Tibial artery (tissue), 4 donors: Measurements from ENCODE around the gene DCUN1D5.
"Not testable (repeated sequence)": the region's sequence is repeated elsewhere in the genome, so short reads cannot be mapped to it uniquely, and the experiment has no call there.

Experiments
- DNase-seq, 2 donors: peaks; one replicate each; pipeline ENCODE4 v3.0.0-alpha.2; 2019
- H3K27ac ChIP-seq, 2 donors: fragments of 200-600 bp; sonication (generic) in 1 of 2; 1 replicate in 1 of 2; 2 replicates in 1 of 2; pipeline ENCODE4 v1.5.1; 2018 to 2019; ENCODE audit warnings: mild to moderate bottlenecking in 1 of 2
- H3K27me3 ChIP-seq, 2 donors: fragments of 200-600 bp; sonication (generic) in 1 of 2; one replicate each; pipeline versions ENCODE4 v1.5.1 to v1.6.0; 2016 to 2019
- H3K36me3 ChIP-seq, 3 donors: fragments of 200-600 bp; sonication (generic) in 2 of 3; one replicate each; pipeline ENCODE4 v1.5.1; 2016 to 2019; ENCODE audit warnings: mild to moderate bottlenecking in 2 of 3
- H3K4me1 ChIP-seq, 4 donors: fragments of 200-600 bp; sonication (generic) in 2 of 4; 1 replicate in 3 of 4; 2 replicates in 1 of 4; pipeline ENCODE4 v1.5.1; 2016 to 2019
- H3K4me3 ChIP-seq, 2 donors: fragments of 200-600 bp; sonication (generic) in 1 of 2; 1 replicate in 1 of 2; 2 replicates in 1 of 2; pipeline ENCODE4 v1.5.1; 2018 to 2019; ENCODE audit warnings: mild to moderate bottlenecking in 2 of 2
- H3K9me3 ChIP-seq, 3 donors: fragments of 200-600 bp; sonication (generic) in 1 of 3; one replicate each; pipeline ENCODE4 v1.5.1; 2016 to 2019
- intact Hi-C: fragments of 100-400 bp; cut with DNase I; formaldehyde crosslinking; loops from one replicate; pipeline ENCODE4 v1.15.0; 2023; ENCODE audit warnings: low total_unique reads
- TF ChIP-seq, protein P1 (sequence below), 2 experiments: fragments of 200-600 bp in 1 of 2; fragments of 450-650 bp in 1 of 2; IDR thresholded peaks; one replicate each; pipeline ENCODE4 v1.5.1; 2017 to 2019; ENCODE audit warnings: antibody characterized with exemption in 2 of 2, mild to moderate bottlenecking in 1 of 2, moderate library complexity in 1 of 2

Gene DCUN1D5

GRCh38 chr11:103031834-103032233, 60.1 kb downstream of the DCUN1D5 start:
- Histone ChIP-seq H3K4me1 (no peaks in the 10 kb centered on the region), H3K4me3 (no peak overlapping the region), H3K36me3 (no peaks in the 10 kb centered on the region), H3K9me3 (no peaks in the 10 kb centered on the region), H3K27ac (no peak overlapping the region), H3K27me3 (no peaks in the 10 kb centered on the region)
- intact Hi-C loops: no loop called here
- TF ChIP-seq, protein P1, sequence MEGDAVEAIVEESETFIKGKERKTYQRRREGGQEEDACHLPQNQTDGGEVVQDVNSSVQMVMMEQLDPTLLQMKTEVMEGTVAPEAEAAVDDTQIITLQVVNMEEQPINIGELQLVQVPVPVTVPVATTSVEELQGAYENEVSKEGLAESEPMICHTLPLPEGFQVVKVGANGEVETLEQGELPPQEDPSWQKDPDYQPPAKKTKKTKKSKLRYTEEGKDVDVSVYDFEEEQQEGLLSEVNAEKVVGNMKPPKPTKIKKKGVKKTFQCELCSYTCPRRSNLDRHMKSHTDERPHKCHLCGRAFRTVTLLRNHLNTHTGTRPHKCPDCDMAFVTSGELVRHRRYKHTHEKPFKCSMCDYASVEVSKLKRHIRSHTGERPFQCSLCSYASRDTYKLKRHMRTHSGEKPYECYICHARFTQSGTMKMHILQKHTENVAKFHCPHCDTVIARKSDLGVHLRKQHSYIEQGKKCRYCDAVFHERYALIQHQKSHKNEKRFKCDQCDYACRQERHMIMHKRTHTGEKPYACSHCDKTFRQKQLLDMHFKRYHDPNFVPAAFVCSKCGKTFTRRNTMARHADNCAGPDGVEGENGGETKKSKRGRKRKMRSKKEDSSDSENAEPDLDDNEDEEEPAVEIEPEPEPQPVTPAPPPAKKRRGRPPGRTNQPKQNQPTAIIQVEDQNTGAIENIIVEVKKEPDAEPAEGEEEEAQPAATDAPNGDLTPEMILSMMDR (IDR thresholded peaks at IDR 0.05): no peak
- DNase-seq: no peak

DNA sequence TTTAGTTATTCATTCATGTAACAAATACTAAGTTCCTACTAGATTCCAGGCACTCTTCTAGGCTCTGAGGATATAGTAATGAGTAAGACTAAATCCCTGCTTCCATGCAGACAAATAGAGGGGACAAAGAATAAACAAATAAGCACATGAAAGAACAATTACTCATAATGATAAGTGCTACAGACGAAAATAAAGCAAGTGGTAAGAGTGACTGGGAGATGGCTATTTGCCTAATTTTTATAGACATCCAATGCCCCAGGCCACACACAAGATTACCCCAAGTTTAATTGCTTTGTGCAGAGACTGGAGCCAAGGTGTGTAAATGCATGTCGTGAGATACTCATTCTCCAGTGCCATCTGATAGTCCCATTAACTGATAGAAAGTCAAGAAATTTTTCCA, 62.6 kb downstream of the DCUN1D5 start:
- Histone ChIP-seq H3K36me3 (no peaks in the 10 kb centered on the region), H3K27ac (no peak overlapping the region), H3K27me3 (no peaks in the 10 kb centered on the region), H3K4me3 (no peak overlapping the region), H3K9me3 (no peaks in the 10 kb centered on the region), H3K4me1 (no peaks in the 10 kb centered on the region)
- TF ChIP-seq, protein P1 (IDR thresholded peaks at IDR 0.05): no peak
- intact Hi-C loops: no loop called here
- DNase-seq: no peak

- H3K27ac ChIP-seq, intact Hi-C loops, H3K27me3 ChIP-seq, H3K4me3 ChIP-seq, H3K36me3 ChIP-seq, H3K4me1 ChIP-seq, DNase-seq, H3K9me3 ChIP-seq: not testable (repeated sequence)
Measured at GRCh38 chr11:103028304-103029020, 63.5 kb downstream of the DCUN1D5 start.

GRCh38 chr11:103024086-103024485, 67.9 kb downstream of the DCUN1D5 start:
- no peaks in the 10 kb centered on the region for H3K36me3 ChIP-seq
- no peaks in the 10 kb centered on the region for H3K4me1 ChIP-seq
- no peaks in the 10 kb centered on the region for H3K27me3 ChIP-seq
- H3K9me3 ChIP-seq: no peaks in the 10 kb centered on the region
- intact Hi-C loops: no loop called here
- TF ChIP-seq, protein P1 (IDR thresholded peaks at IDR 0.05): no peak
- no peak for DNase-seq
- no peak overlapping the region for H3K4me3 ChIP-seq
- H3K27ac ChIP-seq: no peak overlapping the region

DNA sequence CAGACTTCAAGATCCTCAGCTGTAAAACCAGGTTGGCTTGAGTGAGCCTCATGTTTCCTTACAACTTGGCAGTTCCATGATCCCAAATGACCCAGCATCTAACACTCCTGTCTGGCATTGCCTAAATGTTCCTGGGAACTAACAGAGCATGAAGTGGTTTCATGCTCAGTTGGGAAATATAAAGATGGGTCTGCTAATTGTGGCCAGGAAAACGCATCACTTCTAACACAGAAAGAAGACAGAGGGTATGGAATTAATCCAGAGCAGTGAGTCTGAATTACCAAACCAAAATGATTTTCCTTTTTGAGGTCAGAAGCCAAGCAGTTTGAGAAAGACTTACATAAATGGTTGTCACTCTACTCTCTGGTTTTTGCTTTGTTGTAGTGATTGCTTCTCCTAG, 75.9 kb downstream of the DCUN1D5 start:
- intact Hi-C loops: no loop called here
- Histone ChIP-seq H3K4me3 (no peak overlapping the region), H3K36me3 (no peaks in the 10 kb centered on the region), H3K27me3 (no peaks in the 10 kb centered on the region), H3K9me3 (no peaks in the 10 kb centered on the region), H3K27ac (no peak overlapping the region), H3K4me1 (no peaks in the 10 kb centered on the region)
- DNase-seq: no peak
- TF ChIP-seq, protein P1 (IDR thresholded peaks at IDR 0.05): no peak

GRCh38 chr11:103013421-103013820, 78.5 kb downstream of the DCUN1D5 start:
- intact Hi-C loops: no loop called here
- no peaks in the 10 kb centered on the region for H3K36me3 ChIP-seq
- H3K4me3 ChIP-seq: no peak overlapping the region
- H3K27me3 ChIP-seq: no peaks in the 10 kb centered on the region
- no peak overlapping the region for H3K27ac ChIP-seq
- DNase-seq: no peak
- TF ChIP-seq, protein P1 (IDR thresholded peaks at IDR 0.05): no peak
- peaks cover 0 to 15% (median 9%) of the 10 kb centered on the region in 3 donors for H3K9me3 ChIP-seq
- H3K4me1 ChIP-seq: no peaks in the 10 kb centered on the region
